ENCODE measurements around the gene IFI16. TPM values are rescaled to one million over a fixed set of nuclear protein-coding genes. Genes with fewer than 3 reads are reported as not detected.

Gene IFI16
- total RNA-seq, 1 donor from 2014 or later, result 100 TPM

- ATAC-seq, result no peak
Measured at GRCh38 chr1:159066108-159066507, 56.4 kb downstream of the IFI16 start.

- ATAC-seq, result peak; percentile 75
Measured at GRCh38 chr1:159067699-159068621, 58.3 kb downstream of the IFI16 start.

GRCh38 chr1:159068886-159069285 is 59.2 kb downstream of the IFI16 start:
- no peak for ATAC-seq

GRCh38 chr1:159071970-159072582 is 62.4 kb downstream of the IFI16 start:
- peak; percentile 76 for ATAC-seq

GRCh38 chr1:159076438-159077119 is 66.9 kb downstream of the IFI16 start, which contains the start of gene AIM2:
AIM2 (minus strand) TSS chr1:159076766; CDS start chr1:159073499, 3,267 bp downstream.
- peak; percentile 75 for ATAC-seq

- ATAC-seq, result peak; percentile 91
Measured at GRCh38 chr1:159077120-159077961, 67.6 kb downstream of the IFI16 start.

- no peak for ATAC-seq
Measured at GRCh38 chr1:159079525-159079924, 69.8 kb downstream of the IFI16 start.

- ATAC-seq, result no peak
Measured at GRCh38 chr1:159081626-159082025, 71.9 kb downstream of the IFI16 start.

GRCh38 chr1:159083013-159083412 is 73.3 kb downstream of the IFI16 start:
- no peak for ATAC-seq

- no peak for ATAC-seq
Measured at GRCh38 chr1:159084152-159084551, 74.4 kb downstream of the IFI16 start.

GRCh38 chr1:159084867-159085266 is 75.2 kb downstream of the IFI16 start:
- no peak for ATAC-seq

- ATAC-seq, result no peak
Measured at GRCh38 chr1:159088050-159088449, 78.3 kb downstream of the IFI16 start.

- no peak for ATAC-seq
Measured at GRCh38 chr1:159088546-159089183, 79.0 kb downstream of the IFI16 start.

- ATAC-seq, result no peak
Measured at GRCh38 chr1:159089184-159089791, 79.6 kb downstream of the IFI16 start.

GRCh38 chr1:159090286-159091179 is 80.8 kb downstream of the IFI16 start:
- ATAC-seq, result no peak

- peak; percentile 81 for ATAC-seq
Measured at GRCh38 chr1:159091180-159091560, 81.5 kb downstream of the IFI16 start.

- ATAC-seq, result peak; percentile 79
Measured at GRCh38 chr1:159091607-159092031, 81.9 kb downstream of the IFI16 start.

GRCh38 chr1:159092036-159092760 is 82.5 kb downstream of the IFI16 start:
- ATAC-seq, result peak; percentile 69

GRCh38 chr1:159098596-159098995 is 88.9 kb downstream of the IFI16 start:
- no peak for ATAC-seq

Data from esophagus mucosa (tissue), 1 donor.